H9 (cell line): ENCODE results near the gene RLF. TPM values are rescaled to one million over a fixed set of nuclear protein-coding genes. Genes with fewer than 3 reads are reported as not detected.
"Not testable (repeated sequence)": the region's sequence is repeated elsewhere in the genome, so short reads cannot be mapped to it uniquely, and the experiment has no call there.

Source experiments
- DNase-seq: peaks from one replicate; pipeline ENCODE4 v3.0.0-alpha.2; 2017
- H2AFZ ChIP-seq: one replicate; pipeline ENCODE4 v1.6.1; 2013; ENCODE audit warnings: mild to moderate bottlenecking, low read length, control low read depth, moderate library complexity
- H2AK5ac ChIP-seq: 2 replicates; pipeline ENCODE4 v1.6.1; 2013; ENCODE audit warnings: low read length, control low read depth, mixed read lengths; ENCODE audit not compliant: insufficient read length
- H2BK120ac ChIP-seq: one replicate; pipeline ENCODE4 v1.6.1; 2013; ENCODE audit warnings: low read depth, mild to moderate bottlenecking, low read length, control low read depth, inconsistent platforms; ENCODE audit not compliant: poor library complexity, severe bottlenecking
- H2BK12ac ChIP-seq: 2 replicates; pipeline ENCODE4 v1.6.1; 2013; ENCODE audit warnings: low read length, control low read depth, mixed read lengths, low read depth; ENCODE audit not compliant: insufficient read length
- H2BK15ac ChIP-seq: 2 replicates; pipeline ENCODE4 v1.6.1; 2013; ENCODE audit warnings: low read depth, low read length, control low read depth
- H2BK20ac ChIP-seq: one replicate; pipeline ENCODE4 v1.6.1; 2013; ENCODE audit warnings: low read depth, mild to moderate bottlenecking, low read length, control low read depth, inconsistent platforms; ENCODE audit not compliant: poor library complexity, severe bottlenecking
- H2BK5ac ChIP-seq: 2 replicates; pipeline ENCODE4 v1.6.1; 2013; ENCODE audit warnings: low read length, control low read depth, mixed read lengths; ENCODE audit not compliant: insufficient read length
- H3K14ac ChIP-seq: 2 replicates; pipeline ENCODE4 v1.6.1; 2013; ENCODE audit warnings: low read length, control low read depth; ENCODE audit not compliant: insufficient read depth
- H3K18ac ChIP-seq: 2 replicates; pipeline ENCODE4 v1.6.1; 2013; ENCODE audit warnings: low read depth, mild to moderate bottlenecking, mixed read lengths, low read length, control low read depth; ENCODE audit not compliant: insufficient read length
- H3K23ac ChIP-seq: 2 replicates; pipeline ENCODE4 v1.6.1; 2013; ENCODE audit warnings: low read length, control low read depth, mixed read lengths, low read depth; ENCODE audit not compliant: insufficient read length
- H3K23me2 ChIP-seq: 2 replicates; pipeline ENCODE4 v1.6.1; 2013; ENCODE audit warnings: low read depth, mild to moderate bottlenecking, mixed read lengths, low read length, control low read depth; ENCODE audit not compliant: insufficient read length, poor library complexity, severe bottlenecking
- H3K27ac ChIP-seq: 2 replicates; pipeline ENCODE4 v1.5.1; 2013; ENCODE audit warnings: low read length, control low read depth, mixed read lengths, low read depth; ENCODE audit not compliant: insufficient read length
- H3K27me3 ChIP-seq: 2 replicates; pipeline ENCODE4 v1.6.1; 2013; ENCODE audit warnings: low read length, control low read depth, inconsistent platforms; ENCODE audit not compliant: insufficient read depth
- H3K4ac ChIP-seq: 2 replicates; pipeline ENCODE4 v1.6.1; 2013; ENCODE audit warnings: low read depth, mild to moderate bottlenecking, control low read depth, inconsistent platforms, low read length, moderate library complexity
- H3K4me1 ChIP-seq: 2 replicates; pipeline ENCODE4 v1.6.1; 2013; ENCODE audit warnings: low read length, control low read depth, inconsistent platforms; ENCODE audit not compliant: insufficient read depth
- H3K4me2 ChIP-seq: 2 replicates; pipeline ENCODE4 v1.6.1; 2013; ENCODE audit warnings: low read length, control low read depth, mixed read lengths; ENCODE audit not compliant: insufficient read length, insufficient read depth
- H3K56ac ChIP-seq: 2 replicates; pipeline ENCODE4 v1.6.1; 2013; ENCODE audit warnings: low read depth, mild to moderate bottlenecking, mixed read lengths, low read length, control low read depth; ENCODE audit not compliant: insufficient read length
- H3K79me1 ChIP-seq: 2 replicates; pipeline ENCODE4 v1.6.1; 2013; ENCODE audit warnings: low read depth, mild to moderate bottlenecking, moderate library complexity, low read length, control low read depth, inconsistent platforms; ENCODE audit not compliant: insufficient read depth, poor library complexity, severe bottlenecking
- H3K79me2 ChIP-seq: 2 replicates; pipeline ENCODE4 v1.6.1; 2013; ENCODE audit warnings: low read length, control low read depth, inconsistent platforms; ENCODE audit not compliant: insufficient read depth
- H3K9ac ChIP-seq: 2 replicates; pipeline ENCODE4 v1.6.1; 2013; ENCODE audit warnings: low read length, control low read depth, mixed read lengths; ENCODE audit not compliant: insufficient read length; ENCODE audit errors: extremely low read depth
- H3K9me3 ChIP-seq: one replicate; pipeline ENCODE4 v1.6.1; 2013; ENCODE audit warnings: low read depth, low read length, inconsistent platforms; ENCODE audit not compliant: control insufficient read depth
- H3T11ph ChIP-seq: one replicate; pipeline ENCODE4 v1.6.1; 2013; ENCODE audit warnings: mild to moderate bottlenecking, low read length, control low read depth, inconsistent platforms
- H4K20me1 ChIP-seq: one replicate; pipeline ENCODE4 v1.6.1; 2013; ENCODE audit not compliant: control insufficient read depth, insufficient read length, insufficient read depth
- H4K5ac ChIP-seq: 2 replicates; pipeline ENCODE4 v1.6.1; 2013; ENCODE audit warnings: low read depth, mild to moderate bottlenecking, mixed read lengths, low read length, control low read depth; ENCODE audit not compliant: insufficient read length
- H4K8ac ChIP-seq: replicated peaks from 2 replicates; pipeline ENCODE4 v1.6.1; 2013; ENCODE audit warnings: low read length, control low read depth, mixed read lengths, low read depth; ENCODE audit not compliant: insufficient read length
- H4K91ac ChIP-seq: 2 replicates; pipeline ENCODE4 v1.6.1; 2013; ENCODE audit warnings: low read depth, mild to moderate bottlenecking, moderate library complexity, mixed read lengths, low read length, control low read depth; ENCODE audit not compliant: insufficient read length
- H3K27ac Mint-ChIP-seq, 3 experiments: 2 replicates in 2 of 3; 3 replicates in 1 of 3; pipeline ENCODE4 v1.8.0; 2020 to 2021; ENCODE audit warnings: mixed read lengths in 3 of 3, mild to moderate bottlenecking in 1 of 3, moderate library complexity in 1 of 3
- H3K27me3 Mint-ChIP-seq: 2 replicates; pipeline ENCODE4 v1.8.0; 2021; ENCODE audit warnings: low read depth, mild to moderate bottlenecking, moderate library complexity, mixed read lengths
- H3K36me3 Mint-ChIP-seq, 3 experiments: 2 replicates in 2 of 3; 3 replicates in 1 of 3; pipeline ENCODE4 v1.8.0; 2020 to 2021; ENCODE audit warnings: low read depth in 3 of 3, mixed read lengths in 3 of 3; ENCODE audit not compliant: insufficient read depth in 1 of 3
- H3K4me1 Mint-ChIP-seq, 2 experiments: 2 replicates each; pipeline ENCODE4 v1.8.0; 2020; ENCODE audit warnings: mixed read lengths in 2 of 2
- H3K4me3 Mint-ChIP-seq, 2 experiments: 2 replicates in 1 of 2; 3 replicates in 1 of 2; pipeline ENCODE4 v1.8.0; 2020 to 2021; ENCODE audit warnings: mild to moderate bottlenecking in 2 of 2, mixed read lengths in 2 of 2, moderate library complexity in 1 of 2
- H3K9me3 Mint-ChIP-seq, 2 experiments: 2 replicates in 1 of 2; 3 replicates in 1 of 2; pipeline ENCODE4 v1.8.0; 2020; ENCODE audit warnings: mild to moderate bottlenecking in 2 of 2, mixed read lengths in 2 of 2, moderate library complexity in 1 of 2
- WGBS: extraction: QIAGEN DNeasy Blood & Tissue Kit; methylation state at CpG from one replicate; pipeline ENCODE4 v1.1.7; 2013; ENCODE audit warnings: missing lambda C conversion rate, low lambda C conversion rate, mixed read lengths; ENCODE audit not compliant: insufficient read length; ENCODE audit errors: extremely low coverage; 5-methylcytosine and 5-hydroxymethylcytosine counted together
- total RNA-seq: library from RNA; stranded (reverse); gene quantifications from 2 replicates; pipeline ENCODE4 v1.2.1, GENCODE V29; 2021
- TF ChIP-seq, protein P1 (sequence below): fragments of 200-600 bp; sonication (generic); conservative IDR thresholded peaks from 3 replicates; pipeline ENCODE4 v1.8.0; 2021; ENCODE audit warnings: antibody characterized with exemption, mild to moderate bottlenecking

The RLF gene
- total RNA-seq, 1 experiment from 2014 or later, result 19.2 TPM

DNA sequence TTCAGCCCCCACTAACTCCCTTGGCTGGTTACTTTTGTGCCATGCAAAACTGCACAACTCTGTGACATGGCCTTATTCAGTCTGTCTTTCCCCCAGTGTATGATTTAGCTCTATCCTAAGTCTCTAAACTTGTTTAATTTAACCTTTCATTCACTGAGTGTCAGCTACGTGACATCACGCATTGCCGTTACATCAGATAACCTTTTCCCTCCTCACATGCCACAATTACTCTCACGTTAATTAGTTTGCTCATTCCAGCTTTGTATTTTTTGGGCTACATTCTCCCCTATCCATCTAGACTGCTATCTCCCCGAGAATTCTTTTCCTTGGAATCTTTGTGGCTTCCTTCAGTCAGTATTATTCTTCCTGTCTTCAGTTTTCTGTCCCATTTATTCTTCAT lies 57.1 kb downstream of the RLF start:
- Histone ChIP-seq H2BK120ac (no peak overlapping the region), H3K79me2 (no peaks in the 10 kb centered on the region), H2AFZ (no peak overlapping the region), H4K5ac (no peak overlapping the region), H4K8ac (no peak overlapping the region), H3K4me2 (no peak overlapping the region), H2BK20ac (no peak overlapping the region), H3K9me3 (no peaks in the 10 kb centered on the region), H2BK12ac (no peak overlapping the region), H3K4me1 (no peaks in the 10 kb centered on the region), H3K14ac (no peak overlapping the region), H3T11ph (no peak overlapping the region), H2BK15ac (no peak overlapping the region), H3K4ac (no peak overlapping the region), H4K91ac (no peak overlapping the region), H2AK5ac (no peak overlapping the region), H4K20me1 (no peaks in the 10 kb centered on the region), H3K9ac (no peak overlapping the region), H3K18ac (no peak overlapping the region), H3K27me3 (no peaks in the 10 kb centered on the region), H3K27ac (no peak overlapping the region), H2BK5ac (no peak overlapping the region), H3K23ac (no peak overlapping the region), H3K56ac (no peak overlapping the region), H3K23me2 (no peaks in the 10 kb centered on the region), H3K79me1 (no peaks in the 10 kb centered on the region)
- no peaks in the 10 kb centered on the region for H3K27me3 Mint-ChIP-seq
- peaks cover 0 to 14% (median 1%) of the 10 kb centered on the region in 3 experiments; a peak in 3 of 7 replicates for H3K36me3 Mint-ChIP-seq
- TF ChIP-seq, protein P1, sequence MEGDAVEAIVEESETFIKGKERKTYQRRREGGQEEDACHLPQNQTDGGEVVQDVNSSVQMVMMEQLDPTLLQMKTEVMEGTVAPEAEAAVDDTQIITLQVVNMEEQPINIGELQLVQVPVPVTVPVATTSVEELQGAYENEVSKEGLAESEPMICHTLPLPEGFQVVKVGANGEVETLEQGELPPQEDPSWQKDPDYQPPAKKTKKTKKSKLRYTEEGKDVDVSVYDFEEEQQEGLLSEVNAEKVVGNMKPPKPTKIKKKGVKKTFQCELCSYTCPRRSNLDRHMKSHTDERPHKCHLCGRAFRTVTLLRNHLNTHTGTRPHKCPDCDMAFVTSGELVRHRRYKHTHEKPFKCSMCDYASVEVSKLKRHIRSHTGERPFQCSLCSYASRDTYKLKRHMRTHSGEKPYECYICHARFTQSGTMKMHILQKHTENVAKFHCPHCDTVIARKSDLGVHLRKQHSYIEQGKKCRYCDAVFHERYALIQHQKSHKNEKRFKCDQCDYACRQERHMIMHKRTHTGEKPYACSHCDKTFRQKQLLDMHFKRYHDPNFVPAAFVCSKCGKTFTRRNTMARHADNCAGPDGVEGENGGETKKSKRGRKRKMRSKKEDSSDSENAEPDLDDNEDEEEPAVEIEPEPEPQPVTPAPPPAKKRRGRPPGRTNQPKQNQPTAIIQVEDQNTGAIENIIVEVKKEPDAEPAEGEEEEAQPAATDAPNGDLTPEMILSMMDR, result no peak
- H3K9me3 Mint-ChIP-seq, result no peaks in the 10 kb centered on the region
- DNase-seq, result no peak
- no peak overlapping the region for H3K4me3 Mint-ChIP-seq
- no CpG with 5 or more reads among the region's 5 CpGs for WGBS
- H3K4me1 Mint-ChIP-seq, result no peaks in the 10 kb centered on the region
- peak overlapping the region in 2 of 3 experiments; percentile 32 to 41; a peak in 3 of 7 replicates for H3K27ac Mint-ChIP-seq

DNA sequence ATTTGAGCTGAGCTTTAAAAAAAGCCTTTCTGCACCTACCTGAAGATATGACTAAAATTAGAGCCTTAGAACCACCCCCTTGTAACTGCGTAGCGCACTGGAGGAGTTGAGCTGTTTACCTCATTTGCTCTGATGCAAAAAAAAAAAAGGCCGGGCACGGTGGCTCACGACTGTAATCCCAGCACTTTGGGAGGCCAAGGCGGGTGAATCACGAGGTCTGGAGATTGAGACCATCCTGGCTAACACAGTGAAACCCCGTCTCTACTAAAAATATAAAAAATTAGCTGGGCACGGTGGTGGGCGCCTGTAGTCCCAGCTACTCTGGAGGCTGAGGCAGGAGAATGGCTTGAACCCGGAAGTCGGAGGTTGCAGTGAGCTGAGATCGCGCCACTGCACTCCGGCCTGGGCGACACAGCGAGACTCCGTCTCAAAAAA lies 60.3 kb downstream of the RLF start:
- H2BK120ac ChIP-seq, H3K4ac ChIP-seq, H3K23me2 ChIP-seq, H2BK15ac ChIP-seq, H2BK20ac ChIP-seq, H3K79me1 ChIP-seq, H4K20me1 ChIP-seq, H4K91ac ChIP-seq, H2BK12ac ChIP-seq, H3K4me3 Mint-ChIP-seq, DNase-seq, H3K27me3 ChIP-seq, H3K36me3 Mint-ChIP-seq, H3T11ph ChIP-seq, H3K18ac ChIP-seq, H3K4me1 Mint-ChIP-seq, H2BK5ac ChIP-seq, H3K4me2 ChIP-seq, H3K27me3 Mint-ChIP-seq, H2AFZ ChIP-seq, H3K27ac Mint-ChIP-seq, H3K27ac ChIP-seq, H3K79me2 ChIP-seq, H3K56ac ChIP-seq, H3K23ac ChIP-seq, H3K14ac ChIP-seq, H3K9me3 ChIP-seq, H2AK5ac ChIP-seq, H3K9me3 Mint-ChIP-seq, H4K5ac ChIP-seq, H4K8ac ChIP-seq, H3K4me1 ChIP-seq, H3K9ac ChIP-seq: not testable (repeated sequence)
- WGBS, result no CpG with 5 or more reads among the region's 18 CpGs
